GM12891 (cell line): ENCODE results near the gene SMIM20. TPM values are rescaled to one million over a fixed set of nuclear protein-coding genes. Genes with fewer than 3 reads are reported as not detected.
"Not testable (repeated sequence)": the region's sequence is repeated elsewhere in the genome, so short reads cannot be mapped to it uniquely, and the experiment has no call there.

ENCODE experiments used
- DNase-seq: peaks from one replicate; pipeline ENCODE4 v3.0.0; 2011; ENCODE audit warnings: low spot score; ENCODE audit not compliant: insufficient read length
- FAIRE-seq: peaks from 2 replicates; lab custom pipeline; 2011; peaks lifted over from hg19 to GRCh38; lab: Jason Lieb, UNC
- PAX5 ChIP-seq: IDR thresholded peaks from 2 replicates; pipeline ENCODE4 v1.6.1; 2011; ENCODE audit warnings: low read length, moderate library complexity, mild to moderate bottlenecking; ENCODE audit not compliant: insufficient read depth, severe bottlenecking
- POLR2A ChIP-seq: IDR thresholded peaks from 2 replicates; pipeline ENCODE4 v1.6.1; 2011; ENCODE audit warnings: low read depth, low read length, control low read depth
- POLR2AphosphoS5 ChIP-seq: IDR thresholded peaks from 2 replicates; pipeline ENCODE4 v1.6.1; 2011; ENCODE audit warnings: low read depth, low read length, control low read depth
- POU2F2 ChIP-seq: IDR thresholded peaks from 2 replicates; pipeline ENCODE4 v1.6.1; 2011; ENCODE audit warnings: low read depth, mild to moderate bottlenecking, control low read depth, low read length, moderate library complexity
- SPI1 ChIP-seq: IDR thresholded peaks from 2 replicates; pipeline ENCODE4 v1.6.1; 2011; ENCODE audit warnings: low read depth, low read length, control low read depth
- TAF1 ChIP-seq: IDR thresholded peaks from 2 replicates; pipeline ENCODE4 v1.6.1; 2011; ENCODE audit warnings: low read depth, low read length, control low read depth
- polyA plus RNA-seq: library from polyadenylated mRNA; unstranded; fragments of >200 nt; gene quantifications from one replicate; pipeline ENCODE4 v1.2.1, GENCODE V29; 2012; ENCODE audit warnings: low read depth, missing spikeins, inconsistent platforms; ENCODE audit not compliant: missing spikeins

Gene SMIM20
- 31.2 TPM for polyA plus RNA-seq

DNA sequence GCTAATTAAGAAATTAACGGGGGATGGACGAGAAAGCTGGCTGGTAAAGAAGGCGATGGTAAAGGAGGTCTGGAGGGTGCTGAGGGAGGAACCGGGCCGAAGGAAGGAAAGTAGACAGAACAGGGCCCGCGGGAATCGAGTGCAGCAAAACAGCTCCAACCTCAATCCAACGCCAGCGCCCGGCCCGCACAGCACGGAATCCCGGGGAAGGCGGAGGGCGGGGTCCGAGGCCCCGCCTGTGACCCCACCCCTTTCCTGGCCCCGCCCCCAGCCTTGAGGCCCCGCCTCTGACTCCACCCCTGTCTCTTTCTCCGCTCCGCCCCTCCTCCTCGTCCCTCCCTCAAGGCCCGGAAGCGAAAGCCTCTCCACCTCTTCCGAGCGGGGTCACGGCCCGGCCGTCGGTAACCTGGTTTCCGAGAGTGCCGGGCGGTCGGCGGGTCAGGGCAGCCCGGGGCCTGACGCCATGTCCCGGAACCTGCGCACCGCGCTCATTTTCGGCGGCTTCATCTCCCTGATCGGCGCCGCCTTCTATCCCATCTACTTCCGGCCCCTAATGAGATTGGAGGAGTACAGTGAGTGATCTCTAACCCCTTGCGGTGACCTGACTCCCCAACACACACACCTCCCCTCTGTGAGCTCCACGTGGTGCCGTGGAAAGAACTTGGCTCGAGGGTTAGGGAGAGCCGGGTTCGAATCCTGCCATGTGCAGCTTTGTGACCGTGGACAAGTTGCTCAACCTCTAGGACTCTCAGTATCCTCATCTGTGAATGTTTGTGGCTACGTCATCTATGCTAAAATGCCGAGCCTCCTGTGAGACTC, at the start of gene SMIM20:
SMIM20 (plus strand) TSS at position 370 of the 819 bp plus-strand sequence; CDS start at position 464, 94 bp downstream.
- 0 out of 2 replicates have a peak, but pooled peaks have one; percentile 13 for TF ChIP-seq POU2F2
- TF ChIP-seq TAF1 = peak; percentile 41; the same call in 1 of the 2 replicates
- no peak for TF ChIP-seq SPI1
- TF ChIP-seq POLR2AphosphoS5 = peak; percentile 26
- TF ChIP-seq PAX5 = no peak
- TF ChIP-seq POLR2A = peak; percentile 57; the same call in 1 of the 2 replicates
- peak; percentile 93 for DNase-seq
- peak; percentile 95 for FAIRE-seq

DNA sequence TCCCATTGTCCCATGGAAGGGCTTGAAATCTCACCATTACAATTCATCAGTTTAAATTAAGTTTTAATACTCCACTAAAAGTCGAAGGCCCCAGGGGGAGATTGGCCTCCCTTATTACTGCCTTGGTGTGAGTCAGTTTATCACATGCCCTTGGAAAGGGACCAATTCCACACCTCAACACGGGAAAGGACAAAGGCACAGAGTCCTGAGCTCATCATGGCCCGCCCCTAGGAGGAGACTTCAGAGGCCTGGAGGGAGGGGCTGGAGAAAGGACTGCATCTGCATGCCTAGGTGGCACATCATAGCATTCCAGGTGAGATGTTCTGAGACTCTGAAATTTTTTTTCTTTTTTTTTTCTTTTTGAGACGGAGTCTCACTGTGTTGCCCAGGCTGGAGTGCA, 48.4 kb upstream of the SMIM20 start:
- no peak for TF ChIP-seq POLR2A
- TF ChIP-seq TAF1 = no peak
- no peak for TF ChIP-seq PAX5
- no peak for TF ChIP-seq SPI1
- no peak for TF ChIP-seq POU2F2
- TF ChIP-seq POLR2AphosphoS5 = no peak
- FAIRE-seq (no peak), DNase-seq (no peak)

DNA sequence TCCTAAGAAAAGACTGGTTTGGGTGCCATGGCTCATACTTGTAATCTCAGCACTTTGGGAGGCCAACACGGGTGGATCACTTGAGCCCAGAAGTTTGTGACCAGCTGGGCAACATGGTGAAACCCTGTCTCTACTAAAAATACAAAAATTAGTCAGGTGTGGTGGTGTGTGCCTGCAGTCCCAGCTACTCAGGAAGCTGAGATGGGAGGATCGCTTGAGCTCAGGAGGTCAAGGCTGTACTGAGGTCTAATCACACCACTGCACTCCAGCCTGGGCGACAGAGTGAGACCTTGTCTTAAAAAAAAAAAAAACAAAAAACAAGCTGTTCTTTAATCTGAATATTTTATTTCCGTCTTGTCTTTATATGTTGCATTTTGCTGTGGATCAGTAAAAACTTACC, 47.6 kb upstream of the SMIM20 start:
- peak; percentile 73 for FAIRE-seq

DNA sequence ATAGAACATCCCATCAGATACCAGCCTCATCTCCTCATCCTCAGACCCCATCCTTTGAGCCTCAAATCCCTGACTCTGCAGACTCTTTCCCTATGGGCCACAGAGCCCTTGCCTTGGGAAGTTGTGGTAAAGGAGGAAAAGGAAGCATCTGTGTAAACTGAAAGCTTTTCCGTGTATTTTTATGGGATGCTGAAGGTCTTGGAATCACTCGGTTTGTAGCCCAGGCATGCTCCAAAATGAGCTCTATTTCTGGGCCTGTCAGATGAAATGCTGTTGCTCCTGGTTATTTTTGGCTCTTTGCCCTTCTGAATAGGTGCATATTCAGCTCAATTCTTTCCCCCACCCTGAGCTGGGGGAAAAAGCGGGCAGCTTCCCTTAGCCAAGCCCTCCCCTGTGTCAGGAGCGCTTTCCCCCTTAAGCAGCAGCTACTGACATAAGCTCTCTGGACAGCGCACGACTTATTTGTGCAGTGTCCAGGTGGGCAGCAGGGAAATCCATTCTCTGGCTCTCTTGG, 46.2 kb upstream of the SMIM20 start:
- no peak for TF ChIP-seq SPI1
- no peak for TF ChIP-seq PAX5
- TF ChIP-seq POLR2AphosphoS5 = no peak
- TF ChIP-seq POU2F2 = no peak
- TF ChIP-seq POLR2A = no peak
- TF ChIP-seq TAF1 = no peak
- DNase-seq = no peak
- no peak for FAIRE-seq

More for the DNA sequence above, 47.6 kb upstream of the SMIM20 start:
- DNase-seq = not testable (repeated sequence)

DNA sequence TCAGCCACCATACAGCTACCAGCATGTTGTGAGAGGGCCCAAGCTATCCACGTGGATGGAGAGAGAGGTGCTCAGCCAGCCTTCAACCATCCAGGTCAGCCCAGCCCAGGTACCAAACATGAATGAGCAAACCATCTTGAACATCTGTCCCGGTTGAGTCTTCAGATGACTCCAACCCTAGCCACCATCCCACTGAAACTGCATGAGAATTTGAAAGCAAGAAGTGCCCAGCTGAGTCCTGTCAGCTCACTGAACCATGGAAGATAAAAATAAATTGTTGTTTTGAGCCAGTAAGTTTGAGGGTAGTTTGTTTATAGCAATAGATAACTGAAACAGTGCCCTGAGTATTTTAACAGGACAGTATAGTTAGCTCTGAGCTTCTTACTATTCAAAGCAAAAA, 43.9 kb upstream of the SMIM20 start:
- TF ChIP-seq POLR2A (no peak), SPI1 (no peak), TAF1 (no peak), POU2F2 (0 out of 2 replicates have a peak, but pooled peaks have one; percentile 16), POLR2AphosphoS5 (no peak), PAX5 (peak; percentile 62)
- peak; percentile 89 for FAIRE-seq
- DNase-seq = no peak

DNA sequence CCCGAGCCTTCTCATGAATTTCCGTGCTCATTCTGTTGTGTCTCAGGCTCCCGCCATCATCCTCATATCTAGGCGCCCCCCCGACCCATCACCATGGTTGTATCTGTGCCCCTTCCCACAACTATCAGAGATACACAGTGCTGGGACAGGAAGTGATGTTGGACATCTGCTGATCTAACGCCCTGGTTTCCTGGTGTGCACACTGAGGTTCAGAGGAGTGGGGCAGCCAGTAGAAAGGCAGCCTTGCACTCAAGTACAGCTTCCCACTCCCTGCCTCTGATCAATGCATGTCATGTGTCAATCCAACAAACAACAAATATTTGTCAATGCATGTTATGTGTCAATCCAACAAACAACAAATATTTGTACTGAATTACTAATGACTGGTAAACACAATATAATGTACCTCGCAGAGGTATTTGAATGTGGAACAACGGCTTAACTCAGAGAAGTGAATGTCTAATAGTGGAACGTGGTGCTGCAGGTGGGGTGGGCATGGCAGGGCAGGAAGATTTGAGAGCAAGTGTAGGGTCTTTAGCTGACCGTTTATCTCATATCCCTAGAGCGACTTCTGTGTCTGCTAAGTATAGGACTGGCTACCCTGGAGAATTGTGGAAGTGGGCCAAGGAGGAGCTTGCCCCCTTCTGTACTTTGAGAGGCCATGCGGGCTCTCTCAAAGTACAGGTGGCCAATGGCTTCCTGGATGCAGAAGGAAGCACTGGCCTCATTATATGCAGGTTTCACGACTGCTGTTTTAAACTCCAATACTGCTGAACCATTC, 41.0 kb upstream of the SMIM20 start:
- FAIRE-seq = peak; percentile 82
- no peak for TF ChIP-seq POLR2AphosphoS5
- 0 out of 2 replicates have a peak, but pooled peaks have one; percentile 11 for TF ChIP-seq SPI1
- TF ChIP-seq POLR2A = no peak
- no peak for TF ChIP-seq PAX5
- TF ChIP-seq TAF1 = no peak
- no peak for TF ChIP-seq POU2F2

DNA sequence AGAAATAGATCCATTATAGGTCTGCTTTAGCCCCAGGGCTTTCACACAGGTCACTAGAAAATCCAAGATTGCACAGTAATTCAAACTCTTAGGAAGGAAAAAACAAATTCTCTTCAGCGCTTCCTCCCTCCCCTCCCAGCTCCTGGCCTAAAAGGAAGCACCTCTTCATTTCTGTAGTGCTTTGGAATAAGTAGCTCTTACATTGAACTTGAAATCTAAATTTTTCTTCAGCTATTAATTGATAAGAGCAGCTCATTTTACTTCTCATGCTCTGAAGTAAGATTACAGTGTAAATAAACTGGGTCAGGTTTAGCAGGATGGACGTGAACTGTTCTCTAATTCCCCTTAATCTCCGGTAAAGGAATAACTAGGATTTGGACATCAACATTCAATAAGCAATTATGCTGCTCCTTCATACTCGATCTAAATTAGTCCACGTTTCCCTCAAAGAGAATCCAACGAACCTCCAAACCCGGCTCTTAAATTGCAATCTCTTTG, 40.3 kb upstream of the SMIM20 start:
- no peak for TF ChIP-seq POLR2A
- DNase-seq (no peak), FAIRE-seq (peak; percentile 35)

More for the DNA sequence above, 41.0 kb upstream of the SMIM20 start:
- no peak for DNase-seq

DNA sequence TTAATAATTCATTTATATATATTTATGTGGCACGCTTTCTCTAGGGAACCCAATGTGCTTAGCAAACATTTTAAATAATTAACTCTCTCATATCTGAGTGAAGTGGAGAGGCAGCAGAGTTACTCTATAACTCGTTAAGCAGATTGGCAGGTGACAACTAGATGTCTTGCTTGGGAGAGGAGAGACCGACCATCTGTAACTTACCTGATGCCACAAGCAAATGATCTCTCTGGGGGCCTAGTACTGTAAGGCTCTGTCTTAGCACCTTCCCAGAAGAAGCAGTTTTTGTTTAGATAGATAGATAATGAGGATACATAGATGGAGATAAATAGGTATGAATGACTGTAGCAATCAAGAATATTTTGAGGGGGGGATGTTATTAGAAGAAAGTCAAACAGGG, 39.4 kb upstream of the SMIM20 start:
- FAIRE-seq = no peak
- no peak for DNase-seq
- TF ChIP-seq POU2F2 = no peak
- TF ChIP-seq PAX5 = no peak
- TF ChIP-seq POLR2AphosphoS5 = no peak
- TF ChIP-seq TAF1 = no peak
- no peak for TF ChIP-seq SPI1
- no peak for TF ChIP-seq POLR2A

DNA sequence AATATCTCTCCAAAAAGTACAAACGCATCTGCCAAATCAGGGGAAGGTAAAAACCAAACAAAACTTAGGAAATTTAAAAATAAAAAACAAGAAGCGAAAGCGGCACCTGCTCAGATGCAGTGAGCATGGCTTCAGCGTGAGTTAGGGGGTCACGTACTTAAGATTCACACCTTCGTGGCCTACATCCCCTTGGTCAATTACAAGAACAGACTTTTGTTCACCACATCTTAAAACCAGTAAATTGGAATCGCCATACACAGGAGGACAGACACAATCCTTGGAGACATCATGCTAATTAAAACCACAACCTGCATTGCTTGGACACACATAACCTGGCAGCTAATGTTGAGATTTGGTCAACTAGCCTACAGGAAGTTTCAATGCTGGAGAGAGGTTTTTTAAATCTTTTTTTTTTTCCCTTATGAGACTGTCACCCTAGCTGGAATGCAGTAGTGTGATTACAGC, 38.7 kb upstream of the SMIM20 start:
- TF ChIP-seq PAX5 (no peak), POU2F2 (no peak), TAF1 (no peak), POLR2AphosphoS5 (no peak), SPI1 (peak; percentile 88)
- peak; percentile 96 for FAIRE-seq
- no peak for DNase-seq

DNA sequence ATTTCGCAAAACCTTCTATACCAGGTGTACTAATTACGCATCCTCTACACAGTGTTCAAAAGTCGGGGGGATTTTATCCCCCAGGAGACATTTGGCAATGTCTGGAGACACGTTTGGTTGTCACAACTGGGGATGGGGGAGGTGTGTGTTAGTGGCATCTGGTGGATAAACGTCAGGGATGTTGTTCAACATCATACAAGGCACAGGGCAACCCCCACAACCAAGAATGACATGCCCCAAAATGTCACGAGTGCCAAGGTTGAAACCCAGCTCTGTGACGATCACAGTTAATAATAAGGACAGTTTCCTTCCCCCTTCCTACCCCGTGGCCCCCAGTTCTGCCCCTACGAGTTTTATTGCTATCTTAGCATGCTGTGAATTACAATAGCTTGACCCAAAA, 35.3 kb upstream of the SMIM20 start:
- TF ChIP-seq TAF1 (0 out of 2 replicates have a peak, but pooled peaks have one; percentile 10), POLR2A (no peak), PAX5 (no peak)
- DNase-seq (no peak), FAIRE-seq (peak; percentile 94)
